Head of caudate nucleus (tissue), 42 donors: ENCODE results near the gene EFCAB12.

ENCODE experiments used
- DNase-seq, 42 donors: peaks; one replicate each; pipeline versions ENCODE4 v3.0.0 to v3.0.0-alpha.2; 2020 to 2021; ENCODE audit warnings: mixed read lengths in 7 of 42
- intact Hi-C: fragments of 100-400 bp; cut with DNase I; formaldehyde crosslinking; loops from one replicate; pipeline ENCODE4 v1.15.0; 2022

The EFCAB12 gene

GRCh38 chr3:129448186-129448895 is 19.9 kb upstream of the EFCAB12 start:
- intact Hi-C loops, result no loop called here
- peak in 2 of 42 donors; percentile 21 for DNase-seq

DNA sequence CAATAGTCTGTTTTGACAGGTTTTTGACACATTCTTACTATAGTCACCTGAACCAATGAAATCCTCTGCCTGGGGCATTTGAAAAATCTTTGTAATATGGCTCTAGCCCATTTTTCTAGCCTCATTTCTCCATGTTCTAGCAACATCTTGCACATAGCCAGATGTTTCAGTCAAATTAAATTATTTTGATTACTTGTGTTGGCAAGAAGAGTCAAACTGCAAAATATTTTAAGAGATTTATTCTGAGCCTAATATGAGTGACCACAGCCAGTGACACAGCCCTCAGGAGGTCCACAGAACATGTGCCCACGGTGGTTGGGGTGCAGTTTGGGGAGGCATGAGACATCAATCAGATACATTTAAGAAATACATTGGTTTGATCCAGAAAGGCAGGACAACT is 18.5 kb upstream of the EFCAB12 start:
- intact Hi-C loops, result no loop called here
- no peak for DNase-seq

- intact Hi-C loops, result no loop called here
- DNase-seq, result no peak
Observed at GRCh38 chr3:129445471-129445870, 17.0 kb upstream of the EFCAB12 start.

DNA sequence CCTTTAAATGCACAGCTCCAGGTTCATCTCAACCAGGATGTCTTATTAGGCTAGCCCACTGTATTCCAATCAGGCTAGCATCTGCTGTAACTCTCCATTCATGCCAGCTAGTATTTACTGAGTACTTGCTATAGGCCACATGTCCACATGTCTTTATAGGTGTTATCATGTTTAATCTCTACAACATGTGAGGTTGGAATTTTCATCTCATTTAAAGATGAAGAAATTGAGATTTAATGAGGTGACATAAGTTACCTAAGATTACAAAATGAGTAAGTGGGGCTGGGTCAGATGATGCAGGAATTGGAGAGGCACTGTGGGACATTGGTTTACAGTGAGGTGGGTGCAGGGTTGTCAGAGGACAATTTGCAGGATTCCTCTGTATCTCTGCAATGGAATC is 14.5 kb upstream of the EFCAB12 start:
- intact Hi-C loops, result no loop called here
- DNase-seq, result no peak

GRCh38 chr3:129442486-129442885 is 14.1 kb upstream of the EFCAB12 start:
- DNase-seq, result no peak
- intact Hi-C loops, result no loop called here

DNA sequence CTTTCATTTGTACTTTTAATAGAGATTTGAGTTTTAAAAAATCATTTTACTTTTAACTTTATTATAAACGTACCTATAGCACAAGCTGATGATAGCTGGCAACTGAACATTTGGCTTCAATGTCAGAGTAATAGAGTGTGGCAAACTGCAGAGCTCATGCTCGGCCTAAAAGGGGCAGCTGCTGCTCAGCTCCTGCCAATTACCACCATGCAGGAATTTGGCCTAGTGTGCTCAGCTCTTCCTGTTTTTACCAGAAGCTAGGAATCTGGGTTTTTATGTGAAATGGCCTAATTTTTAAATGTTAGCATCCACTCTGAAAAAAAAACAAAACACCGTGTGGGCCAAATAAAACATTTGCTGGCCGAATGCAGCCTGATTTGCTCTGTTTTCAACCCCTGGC is 13.3 kb upstream of the EFCAB12 start:
- peak in 31 of 42 donors; percentile 20 to 76 (median 45) for DNase-seq
- intact Hi-C loops, result no loop called here

DNA sequence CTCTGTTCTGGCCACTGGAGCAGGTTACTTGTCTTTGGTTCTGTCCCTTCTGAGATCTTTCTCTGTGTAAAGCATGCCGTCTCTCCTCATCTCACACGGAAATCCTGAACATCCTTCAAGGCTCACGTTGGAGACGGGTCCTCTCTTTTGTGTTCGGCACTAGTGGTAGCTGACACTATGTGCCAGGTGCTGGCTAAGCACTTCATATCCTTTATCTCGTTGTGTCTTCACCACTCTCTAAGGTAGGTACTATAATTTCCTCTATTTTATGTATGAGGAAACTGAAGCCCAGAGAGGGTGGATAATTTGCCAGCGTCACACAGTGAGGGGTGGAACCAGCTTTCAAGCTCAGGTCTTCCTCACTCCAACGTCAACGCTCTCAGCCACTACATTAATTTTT is 12.8 kb upstream of the EFCAB12 start:
- intact Hi-C loops, result no loop called here
- peak in 8 of 42 donors; percentile 22 to 61 (median 40) for DNase-seq

- peak in 7 of 42 donors; percentile 18 to 88 (median 76) for DNase-seq
- intact Hi-C loops, result no loop called here
Observed at GRCh38 chr3:129440618-129441190, 12.3 kb upstream of the EFCAB12 start.

DNA sequence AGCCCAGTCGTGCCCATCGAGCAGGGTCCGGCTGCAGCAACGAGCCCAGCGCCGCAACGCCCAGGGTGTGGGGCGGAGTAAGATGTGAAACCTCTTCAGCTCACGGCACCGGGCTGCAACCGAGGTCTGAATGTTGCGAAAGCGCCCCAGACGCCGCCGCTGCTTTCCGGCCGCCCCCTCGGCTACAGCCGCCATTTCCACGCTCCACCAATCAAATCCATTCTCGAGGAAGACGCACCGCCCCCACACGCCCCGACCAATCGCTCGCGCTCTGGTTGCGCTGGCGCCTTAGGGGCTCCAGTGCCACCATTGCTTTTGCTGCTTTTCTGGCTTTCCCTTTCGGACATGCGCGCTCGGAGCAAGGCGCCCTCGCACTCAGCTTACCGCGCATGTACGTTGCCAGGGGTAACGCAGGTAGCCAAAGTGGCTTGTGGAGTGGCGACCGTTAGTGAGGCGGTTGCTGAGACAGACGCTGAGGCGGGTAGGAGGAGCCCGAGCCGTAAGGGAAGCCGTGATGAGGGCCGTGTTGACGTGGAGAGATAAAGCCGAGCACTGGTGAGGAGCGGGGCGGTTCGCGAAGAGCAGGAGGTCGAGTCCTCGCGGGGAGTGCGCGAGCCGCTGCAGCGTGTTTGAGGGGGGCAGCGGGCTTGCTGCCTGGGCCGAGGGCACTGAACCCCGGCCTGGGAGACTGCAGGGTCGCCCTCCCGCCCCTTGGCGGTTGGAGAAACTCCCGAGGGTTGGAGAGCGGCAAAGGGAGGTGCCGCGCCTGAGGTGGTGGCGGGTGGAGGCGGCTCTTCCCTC is 11.6 kb upstream of the EFCAB12 start, which contains the start of the genes IFT122 and MBD4:
IFT122 (plus strand) TSS at position 408 of the 801 bp plus-strand sequence; CDS start at position 515, 107 bp downstream.
MBD4 (minus strand) TSS at position 132 of the 801 bp plus-strand sequence; CDS start at position 17, 115 bp downstream.
- DNase-seq, result peak; percentile 91 to 98 (median 96)
- intact Hi-C loops, result no loop called here

- DNase-seq, result peak in 30 of 42 donors; percentile 7 to 60 (median 36)
- intact Hi-C loops, result no loop called here
Observed at GRCh38 chr3:129439226-129439816, 10.9 kb upstream of the EFCAB12 start.

DNA sequence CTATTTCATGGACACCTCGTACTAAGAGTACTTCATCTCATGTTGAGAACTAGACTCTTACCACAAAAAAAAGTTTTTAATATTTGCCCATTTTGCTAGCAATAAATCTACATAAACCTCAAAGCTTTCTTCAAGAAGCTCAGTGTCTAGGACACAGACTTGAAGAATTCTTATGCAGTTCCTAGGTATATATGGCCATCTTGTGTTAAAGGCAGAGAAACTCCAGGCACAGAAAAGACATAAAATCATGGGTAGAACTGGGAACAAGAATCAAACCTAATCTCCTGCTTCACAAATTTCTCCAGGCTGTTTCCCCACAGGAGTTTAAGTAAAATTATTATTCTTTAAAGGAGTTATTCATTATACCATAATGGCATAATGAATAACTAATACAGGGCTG is 6.9 kb upstream of the EFCAB12 start:
- no peak for DNase-seq
- intact Hi-C loops, result no loop called here

- DNase-seq, result no peak
- intact Hi-C loops, result loop anchor here (5.0 kb wide), 1 partner anchor 37 kb away; no protein-coding TSS in a partner anchor
Observed at GRCh38 chr3:129434140-129434539, 5.7 kb upstream of the EFCAB12 start.

DNA sequence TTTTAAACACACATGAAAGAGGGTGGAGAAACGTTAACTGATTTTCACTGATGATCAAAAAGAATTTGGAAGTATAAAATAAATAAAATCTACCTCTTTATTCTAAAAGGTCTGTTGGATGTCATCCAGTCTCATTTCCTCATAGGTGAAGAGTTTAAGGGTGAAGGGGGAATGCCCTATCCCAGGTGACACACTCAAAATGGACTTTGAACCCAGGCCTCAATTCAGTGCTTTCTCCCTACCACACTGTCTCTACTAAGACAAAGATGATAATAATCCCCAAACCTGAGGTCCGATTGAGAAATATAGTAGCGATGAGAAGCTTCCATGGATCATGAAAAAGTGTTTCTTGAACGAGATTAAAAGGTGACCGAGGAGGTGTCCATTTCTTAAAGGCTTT is 5.1 kb upstream of the EFCAB12 start:
- intact Hi-C loops, result loop anchor here (5.0 kb wide), 1 partner anchor 36 kb away; no protein-coding TSS in a partner anchor
- no peak for DNase-seq

GRCh38 chr3:129432671-129433070 is 4.2 kb upstream of the EFCAB12 start:
- intact Hi-C loops, result loop anchor here (5.0 kb wide), 1 partner anchor 35 kb away; no protein-coding TSS in a partner anchor
- DNase-seq, result no peak

- intact Hi-C loops, result loop anchor here (5.0 kb wide), 1 partner anchor 35 kb away; no protein-coding TSS in a partner anchor
- DNase-seq, result no peak
Observed at GRCh38 chr3:129432036-129432435, 3.6 kb upstream of the EFCAB12 start.

GRCh38 chr3:129429602-129430001 is 1.2 kb upstream of the EFCAB12 start:
- DNase-seq, result no peak
- intact Hi-C loops, result loop anchor here (5.0 kb wide), 1 partner anchor 32 kb away; no protein-coding TSS in a partner anchor

GRCh38 chr3:129429080-129429451 is 630 bp upstream of the EFCAB12 start:
- DNase-seq, result peak in 1 of 42 donors; percentile 27
- intact Hi-C loops, result no loop called here

DNA sequence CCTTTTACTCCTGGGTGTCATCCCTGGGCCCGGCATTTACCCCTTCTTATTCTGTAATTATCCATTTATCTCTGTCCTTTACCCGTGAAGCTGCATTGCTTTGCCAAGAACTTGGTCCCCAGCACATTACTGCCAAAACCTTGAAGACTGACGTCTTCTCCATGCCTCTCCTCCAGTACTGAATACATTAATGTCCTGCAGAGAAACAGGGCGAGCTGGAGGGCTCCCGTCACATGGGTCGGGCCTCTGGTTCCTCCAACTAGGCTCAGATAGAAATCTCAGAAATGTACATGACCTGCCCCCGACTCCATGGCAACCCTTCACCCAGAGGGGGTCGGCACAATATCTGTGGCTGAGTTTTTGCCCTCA is 445 bp downstream of the EFCAB12 start:
- DNase-seq, result peak in 10 of 42 donors; percentile 6 to 45 (median 19)

DNA sequence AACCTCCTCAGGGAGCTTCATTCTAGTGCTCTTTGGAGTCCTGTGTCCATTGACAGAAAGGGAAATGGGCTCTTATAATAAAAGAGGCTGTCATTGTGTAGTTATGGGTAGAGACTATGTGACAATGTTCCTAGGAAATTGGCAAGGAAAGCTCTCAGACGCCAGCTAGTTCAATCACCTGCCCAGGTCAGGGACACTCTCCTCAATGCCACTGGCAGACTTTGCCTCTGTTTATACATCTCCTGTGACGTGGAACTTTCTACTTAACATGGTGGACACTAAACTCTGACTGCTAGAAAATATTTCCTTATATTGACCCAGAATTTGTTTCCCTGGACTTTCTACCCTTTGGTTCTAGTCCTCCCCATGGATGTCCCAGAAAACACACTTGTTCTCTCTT is 2.8 kb downstream of the EFCAB12 start:
- no peak for DNase-seq

More for the DNA sequence above, 445 bp downstream of the EFCAB12 start:
- intact Hi-C loops, result no loop called here

More for the DNA sequence above, 2.8 kb downstream of the EFCAB12 start:
- intact Hi-C loops, result no loop called here
